DMS 273 (cell line): ENCODE results near the gene HYAL2.

ENCODE experiments used
- DNase-seq: peaks from one replicate; lab custom pipeline; 2025; ENCODE audit not compliant: unreplicated experiment; lab: John Stamatoyannopoulos, UW

The HYAL2 gene

GRCh38 chr3:50350527-50351322 lies 28.2 kb upstream of the HYAL2 start, which contains the start of the genes CYB561D2 and NPRL2:
CYB561D2 (plus strand) TSS chr3:50350862; CDS start chr3:50351434, 572 bp downstream.
NPRL2 (minus strand) TSS chr3:50350775; CDS start chr3:50350652, 123 bp downstream.
- DNase-seq: peak; percentile 93

- no peak for DNase-seq
Measured at GRCh38 chr3:50350213-50350526, 27.6 kb upstream of the HYAL2 start.

GRCh38 chr3:50347187-50347813 lies 24.8 kb upstream of the HYAL2 start:
- peak; percentile 81 for DNase-seq

- peak; percentile 87 for DNase-seq
Measured at GRCh38 chr3:50345586-50346234, 23.2 kb upstream of the HYAL2 start, which contains the start of gene ZMYND10. ZMYND10 (minus strand) TSS chr3:50345732; CDS start chr3:50345579, 153 bp downstream.

GRCh38 chr3:50345008-50345407 lies 22.5 kb upstream of the HYAL2 start:
- DNase-seq: no peak

- peak; percentile 28 for DNase-seq
Measured at GRCh38 chr3:50342813-50343633, 20.5 kb upstream of the HYAL2 start.

GRCh38 chr3:50341996-50342650 lies 19.6 kb upstream of the HYAL2 start:
- no peak for DNase-seq

- DNase-seq: no peak
Measured at GRCh38 chr3:50341537-50341936, 19.0 kb upstream of the HYAL2 start.

- DNase-seq: no peak
Measured at GRCh38 chr3:50340448-50341329, 18.1 kb upstream of the HYAL2 start, which contains the start of gene RASSF1. RASSF1 (minus strand) TSS chr3:50340836; CDS start chr3:50340805, 31 bp downstream.

- DNase-seq: no peak
Measured at GRCh38 chr3:50340147-50340447, 17.6 kb upstream of the HYAL2 start.

- no peak for DNase-seq
Measured at GRCh38 chr3:50339485-50340146, 17.1 kb upstream of the HYAL2 start.

- no peak for DNase-seq
Measured at GRCh38 chr3:50338965-50339364, 16.4 kb upstream of the HYAL2 start.

GRCh38 chr3:50337175-50337861 lies 14.8 kb upstream of the HYAL2 start:
- DNase-seq: peak; percentile 98

- peak; percentile 50 for DNase-seq
Measured at GRCh38 chr3:50336452-50337174, 14.1 kb upstream of the HYAL2 start.

GRCh38 chr3:50334339-50335075 lies 12.0 kb upstream of the HYAL2 start:
- DNase-seq: no peak

- no peak for DNase-seq
Measured at GRCh38 chr3:50333744-50334328, 11.3 kb upstream of the HYAL2 start.
